Activated CD8-positive, alpha-beta memory T cell treated with anti-CD3 and anti-CD28 coated beads, Interleukin-2, amount 50 U/mL, for 24 hours (primary cell): ENCODE data around the gene MSMO1.
"Not testable (repeated sequence)": the region's sequence is repeated elsewhere in the genome, so short reads cannot be mapped to it uniquely, and the experiment has no call there.

Experiments used
- DNase-seq: peaks from one replicate; pipeline ENCODE4 v3.0.0-alpha.2; 2020; ENCODE audit errors: extremely low read depth

MSMO1 gene

GRCh38 chr4:165324918-165325304 is 2.6 kb upstream of the MSMO1 start:
- DNase-seq = no peak

DNA sequence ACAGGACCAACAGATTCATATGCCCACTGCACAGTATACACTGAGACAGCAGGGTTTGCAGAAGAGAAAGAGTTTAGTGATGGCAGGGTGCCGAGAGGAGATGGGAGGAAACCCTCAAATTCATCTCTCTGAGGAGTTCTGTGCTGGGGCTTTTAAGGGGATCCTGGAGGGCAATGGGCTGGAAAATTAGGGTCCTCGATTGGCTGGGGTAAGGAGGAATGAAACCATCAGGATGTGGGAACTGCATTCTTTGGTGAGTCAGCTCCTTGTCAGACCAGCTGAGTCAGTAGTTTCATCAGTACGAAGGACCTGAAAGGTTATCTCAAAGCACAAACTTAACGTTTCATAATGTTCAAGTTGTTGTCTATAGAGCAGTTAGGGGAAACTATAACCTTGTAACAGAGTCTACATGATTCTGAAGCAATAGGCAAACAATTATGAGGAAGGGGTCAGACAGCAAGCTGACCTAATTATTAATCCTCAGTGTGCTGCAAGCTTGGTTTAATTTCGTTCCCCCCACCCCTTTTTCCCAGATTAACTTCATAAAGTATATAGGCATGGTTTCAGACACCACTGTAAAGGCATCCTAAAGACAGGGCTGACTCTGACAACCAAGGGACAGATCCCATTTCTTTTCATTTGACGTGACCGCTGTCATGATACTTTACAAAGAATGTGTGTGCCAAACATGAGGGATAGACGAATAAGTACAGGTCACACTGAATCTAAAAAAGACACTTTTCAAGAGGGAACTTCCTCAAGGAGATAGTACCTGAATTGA is 1.5 kb upstream of the MSMO1 start:
- no peak for DNase-seq

- DNase-seq = no peak
These were observed 648 bp upstream of the MSMO1 start for GRCh38 chr4:165326831-165327210.

- DNase-seq = no peak
These were observed 594 bp downstream of the MSMO1 start for GRCh38 chr4:165328101-165328425.

DNA sequence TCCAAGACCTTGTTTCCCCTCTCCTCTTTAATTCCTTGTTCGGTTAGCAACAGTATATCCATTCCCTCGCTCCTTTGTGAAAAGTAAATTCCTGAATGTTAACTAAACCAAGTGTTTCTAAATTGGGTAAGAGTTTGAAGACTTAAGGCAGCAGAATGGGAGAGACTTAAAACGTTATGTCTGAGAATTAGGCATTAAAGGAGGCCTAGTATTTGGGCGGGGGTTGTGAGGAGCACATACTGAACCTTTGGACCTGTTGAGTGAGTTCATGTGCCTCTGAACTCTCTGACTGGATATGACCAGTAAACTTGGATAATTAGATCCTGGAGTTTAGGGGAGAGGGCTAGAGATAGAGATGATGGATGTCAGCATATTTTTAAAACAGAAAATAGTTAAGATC is 1.2 kb downstream of the MSMO1 start:
- no peak for DNase-seq

- no peak for DNase-seq
These were observed 2.6 kb downstream of the MSMO1 start for GRCh38 chr4:165330071-165330470.

DNA sequence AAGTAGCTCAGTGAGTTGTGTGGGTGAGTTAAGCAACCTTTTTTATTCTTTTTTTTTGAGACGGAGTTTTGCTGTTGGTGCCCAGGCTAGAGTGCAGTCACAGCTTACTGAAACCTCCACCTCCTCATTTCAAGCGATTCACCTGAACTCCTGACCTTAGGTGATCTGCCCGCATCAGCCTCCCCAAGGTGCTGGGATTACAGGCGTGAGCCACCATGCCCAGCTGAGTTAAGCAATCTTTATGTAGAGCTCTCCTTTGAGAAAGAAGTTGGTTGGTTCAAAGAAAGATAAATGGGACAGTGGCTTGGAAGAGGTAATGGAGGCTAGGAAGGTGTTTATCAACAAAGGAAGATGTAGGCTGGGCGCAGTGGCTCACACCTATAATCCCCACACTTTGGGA is 3.2 kb downstream of the MSMO1 start:
- DNase-seq = no peak

GRCh38 chr4:165331359-165331758 is 3.9 kb downstream of the MSMO1 start:
- DNase-seq = no peak

- DNase-seq = no peak
These were observed 4.4 kb downstream of the MSMO1 start for GRCh38 chr4:165331823-165332222.

- DNase-seq = no peak
These were observed 5.0 kb downstream of the MSMO1 start for GRCh38 chr4:165332502-165332901.

DNA sequence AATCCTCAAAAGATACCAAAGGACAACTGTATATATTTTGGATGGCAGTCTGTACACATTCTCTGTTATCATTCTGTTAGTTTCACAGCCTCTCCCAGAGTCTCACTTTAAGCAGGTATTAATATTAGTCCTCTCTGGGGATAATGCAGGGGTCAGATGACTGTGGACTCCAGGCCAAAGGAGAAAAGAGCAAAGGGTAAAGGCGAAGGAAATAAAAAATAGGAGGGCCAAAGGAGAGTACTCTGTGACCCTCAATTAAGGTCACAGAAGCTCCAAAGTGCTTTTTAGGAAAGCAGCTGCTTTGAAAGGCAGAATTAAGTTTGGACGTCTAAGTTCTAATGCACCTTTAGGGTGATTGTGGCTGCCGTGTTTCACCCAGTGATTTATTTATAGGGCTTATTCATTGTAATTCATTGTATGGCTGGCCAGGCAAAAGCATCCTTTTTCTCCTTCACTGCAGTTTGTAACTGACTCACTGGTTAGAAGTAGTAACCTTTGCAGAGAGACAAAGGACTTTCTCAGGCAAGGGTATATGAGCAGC is 7.8 kb downstream of the MSMO1 start:
- DNase-seq = no peak

- DNase-seq = no peak
These were observed 9.3 kb downstream of the MSMO1 start for GRCh38 chr4:165336743-165337142.

- not testable (repeated sequence) for DNase-seq
These were observed 14.9 kb downstream of the MSMO1 start for GRCh38 chr4:165342340-165342739.

GRCh38 chr4:165343353-165344191 is 16.1 kb downstream of the MSMO1 start:
- DNase-seq = no peak

DNA sequence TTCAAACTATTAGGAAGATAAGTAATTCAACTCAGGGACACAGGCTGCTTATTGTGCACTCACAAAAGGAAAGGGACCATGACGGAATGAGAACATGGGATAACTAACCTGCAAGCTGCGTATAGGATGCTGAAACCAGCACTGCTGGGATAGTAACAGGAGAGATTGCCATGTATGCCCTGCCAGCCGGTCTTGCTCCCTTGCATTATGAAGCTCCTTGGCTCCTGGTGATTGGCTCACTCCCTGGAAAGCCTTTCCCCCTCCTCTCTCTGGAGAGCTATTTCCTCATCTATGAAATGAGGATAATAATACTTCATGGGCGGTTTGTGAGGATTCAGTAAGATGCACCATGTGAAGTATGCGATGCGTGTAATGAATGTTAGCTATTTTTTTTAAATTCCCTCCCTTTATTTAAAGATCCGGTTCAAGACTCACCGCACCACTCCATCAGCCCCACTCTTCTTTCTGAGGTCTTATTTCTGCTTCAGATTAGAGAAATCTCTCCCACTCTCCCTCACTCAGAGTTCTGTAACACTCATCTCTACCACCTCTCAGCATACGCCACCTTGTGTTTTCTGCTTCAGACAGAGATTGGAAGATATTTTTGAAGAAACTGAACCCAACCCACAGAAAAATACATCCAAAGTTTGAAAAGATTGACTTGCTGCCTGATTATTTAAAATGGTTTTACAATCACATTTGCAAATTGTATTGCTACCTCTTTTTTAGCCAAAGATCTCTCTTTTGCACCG is 18.4 kb downstream of the MSMO1 start:
- no peak for DNase-seq

DNA sequence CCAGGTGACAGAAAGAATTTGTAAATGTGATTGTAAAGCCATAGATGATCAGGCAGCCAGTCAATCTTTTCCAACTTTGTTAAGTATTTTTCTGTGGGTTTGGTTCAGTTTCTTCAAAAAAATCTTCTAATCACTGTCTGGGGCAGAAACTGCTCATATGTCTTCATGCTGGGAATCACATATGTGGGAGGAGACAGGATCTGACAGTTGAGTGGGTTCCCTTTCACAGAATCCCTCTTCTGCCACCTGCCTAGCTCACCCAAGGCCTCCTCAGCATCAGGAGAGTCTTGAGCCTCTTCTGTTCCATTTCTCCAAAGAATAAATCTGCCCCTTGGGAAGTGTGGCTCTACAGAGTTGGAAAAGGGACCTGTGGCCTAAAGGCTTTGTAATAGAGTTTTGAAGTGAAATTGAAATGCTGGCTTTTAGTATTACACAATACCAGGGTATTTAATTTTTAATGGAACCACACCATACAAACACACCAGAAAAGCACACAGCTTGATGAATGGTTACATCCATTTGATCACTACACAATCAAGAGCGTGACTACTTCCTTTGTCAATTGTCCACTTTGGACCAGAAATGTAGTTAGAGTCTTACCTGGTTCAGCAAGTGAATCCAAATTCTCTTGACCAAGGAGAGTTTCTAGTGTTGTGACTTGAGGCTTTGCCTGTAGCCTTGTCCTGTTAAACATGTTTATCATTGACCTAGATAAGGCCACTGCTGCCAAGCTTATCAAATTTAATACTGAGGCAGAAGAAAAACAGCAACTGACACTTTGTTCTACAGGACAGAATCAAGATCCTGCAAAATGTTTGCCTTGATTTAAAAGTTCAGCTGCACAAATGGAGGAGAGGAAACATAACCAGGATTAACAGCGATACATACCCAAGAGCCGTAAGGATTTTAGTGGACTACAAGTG is 20.4 kb downstream of the MSMO1 start:
- no peak for DNase-seq

DNA sequence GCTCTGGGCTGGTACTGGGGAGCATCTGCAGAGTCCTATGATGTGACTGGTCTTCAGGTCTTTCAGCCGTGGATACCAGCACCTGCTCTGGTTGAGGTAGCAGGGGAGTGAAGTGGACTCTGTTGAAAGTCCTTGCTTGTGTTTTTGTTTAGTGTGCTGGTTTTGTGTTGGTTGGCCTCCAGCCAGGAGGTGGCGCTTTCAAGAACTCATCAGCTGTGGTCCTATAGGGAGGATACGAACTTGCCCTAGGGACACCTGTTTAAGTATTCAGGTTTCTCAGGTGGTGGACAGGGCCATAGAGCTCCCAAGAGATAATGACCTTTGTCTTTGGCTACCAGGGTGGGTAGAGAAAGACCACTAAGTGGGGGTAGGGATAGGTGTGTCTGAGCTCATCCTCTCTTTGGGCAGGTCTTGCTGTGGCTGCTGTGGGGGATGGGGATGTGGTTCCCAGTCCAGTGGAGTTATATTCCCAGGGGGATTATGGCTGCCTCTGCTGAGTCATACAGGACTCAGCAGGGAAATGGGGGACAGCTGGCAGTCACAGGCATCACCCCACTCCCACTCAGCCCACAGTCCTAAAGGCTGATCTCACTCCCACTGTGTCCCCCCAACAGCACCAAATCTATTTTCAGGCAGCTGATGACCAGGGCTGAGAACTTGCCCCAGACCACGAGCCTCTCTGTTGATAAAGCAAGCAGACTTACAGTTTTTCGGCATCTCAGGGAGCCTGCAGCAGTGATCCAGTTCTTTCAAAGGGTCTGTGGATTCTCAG is 24.1 kb downstream of the MSMO1 start:
- DNase-seq = no peak

DNA sequence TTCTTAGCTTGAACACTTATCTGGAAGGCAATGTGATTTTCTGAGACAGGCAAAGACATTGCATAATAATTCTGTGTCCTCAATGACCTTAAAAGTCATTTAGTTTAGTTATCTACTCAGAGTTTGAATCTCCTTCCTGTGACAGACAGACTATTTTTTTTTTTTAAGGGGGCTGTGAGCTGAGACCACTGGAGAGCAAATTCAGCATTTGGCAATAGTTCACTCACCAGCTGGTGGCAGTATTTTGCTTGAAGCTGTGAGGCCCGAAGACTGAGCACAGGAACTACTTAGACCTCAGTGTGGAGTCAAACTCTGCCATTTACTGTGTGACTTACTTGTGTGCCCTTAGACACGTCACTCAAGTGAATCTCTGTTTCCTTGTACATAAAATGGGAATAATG is 28.4 kb downstream of the MSMO1 start:
- no peak for DNase-seq

DNA sequence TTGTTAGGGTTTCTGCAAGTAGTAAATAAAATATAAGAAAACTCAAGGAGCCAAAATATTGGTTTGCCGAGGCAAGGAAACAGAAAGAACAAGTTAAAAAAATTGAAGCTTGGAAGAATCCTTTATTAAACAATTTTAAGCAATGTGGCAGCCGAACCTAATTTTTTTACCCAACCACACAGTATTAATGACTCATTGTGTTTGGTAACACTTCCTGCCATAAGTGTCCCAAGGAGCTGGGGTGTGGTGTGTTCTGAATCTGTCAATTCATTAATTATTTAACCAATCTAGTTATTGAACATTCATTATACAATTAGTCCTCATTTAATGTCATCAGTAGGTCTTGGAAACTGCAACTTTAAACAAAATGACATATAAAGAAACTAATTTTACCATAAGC is 32.0 kb downstream of the MSMO1 start:
- no peak for DNase-seq

GRCh38 chr4:165360041-165360695 is 32.7 kb downstream of the MSMO1 start:
- DNase-seq = no peak
